H1 (cell line): ENCODE measurements around the gene NPTN.

Source experiments
- CTCF ChIP-seq, 3 experiments: IDR thresholded peaks; 1 replicate in 2 of 3; 2 replicates in 1 of 3; pipeline versions ENCODE4 v1.5.1 to v1.6.1; 2011; ENCODE audit warnings: low read length in 3 of 3, mild to moderate bottlenecking in 3 of 3, inconsistent platforms in 2 of 3, low read depth in 1 of 3, moderate library complexity in 1 of 3; ENCODE audit not compliant: insufficient read depth in 1 of 3; ENCODE audit errors: control extremely low read depth in 1 of 3
- KDM1A ChIP-seq: fragments of 200-600, 300-600 bp; sonication (generic); IDR thresholded peaks from 2 replicates; pipeline ENCODE4 v1.7.1; 2016; ENCODE audit warnings: mild to moderate bottlenecking, low read length, borderline replicate concordance
- POLR2A ChIP-seq, 2 experiments: IDR thresholded peaks; 1 replicate in 1 of 2; 2 replicates in 1 of 2; pipeline ENCODE4 v1.6.1; 2011; ENCODE audit warnings: low read depth in 2 of 2, low read length in 2 of 2, mild to moderate bottlenecking in 2 of 2; ENCODE audit errors: control extremely low read depth in 1 of 2
- SP1 ChIP-seq: IDR thresholded peaks from 2 replicates; pipeline ENCODE4 v1.6.1; 2011; ENCODE audit warnings: low read depth, low read length
- SUZ12 ChIP-seq: fragments of 200-600 bp; sonication (generic); IDR thresholded peaks from 2 replicates; pipeline ENCODE4 v1.6.1; 2012; ENCODE audit warnings: mild to moderate bottlenecking, inconsistent platforms, low read length, moderate library complexity, mixed read lengths
- USF2 ChIP-seq: IDR thresholded peaks from 2 replicates; pipeline ENCODE4 v1.6.1; 2011; ENCODE audit warnings: low read length, improper control_type of control experiment
- TF ChIP-seq, protein P1 (sequence below): IDR thresholded peaks from 2 replicates; pipeline ENCODE4 v1.6.1; 2011; ENCODE audit warnings: low read depth, mild to moderate bottlenecking, low read length; ENCODE audit not compliant: insufficient read depth

- TF ChIP-seq, protein P1, sequence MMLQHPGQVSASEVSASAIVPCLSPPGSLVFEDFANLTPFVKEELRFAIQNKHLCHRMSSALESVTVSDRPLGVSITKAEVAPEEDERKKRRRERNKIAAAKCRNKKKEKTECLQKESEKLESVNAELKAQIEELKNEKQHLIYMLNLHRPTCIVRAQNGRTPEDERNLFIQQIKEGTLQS: no peak
- no peak for TF ChIP-seq KDM1A
- no peak for TF ChIP-seq SUZ12
- TF ChIP-seq CTCF (IDR thresholded peaks at IDR 0.05; ENCODE audit: control extremely low read depth in 1 of 3, insufficient read depth in 1 of 3, low read depth in 1 of 3, low read length in 3 of 3): no peak
- TF ChIP-seq USF2: no peak
- TF ChIP-seq POLR2A (IDR thresholded peaks at IDR 0.05; ENCODE audit: control extremely low read depth in 1 of 2, low read depth in 2 of 2, low read length in 2 of 2): no peak
- TF ChIP-seq SP1: no peak
These were observed 30.2 kb downstream of the NPTN start for GRCh38 chr15:73602992-73603391.
